Hypothalamus (tissue), 51 donors: Measurements from ENCODE around the gene CTAGE6.
"Not testable (repeated sequence)": the region's sequence is repeated elsewhere in the genome, so short reads cannot be mapped to it uniquely, and the experiment has no call there.

Source experiments
- DNase-seq, 51 donors: peaks; one replicate each; lab custom pipeline; 2025; lab: John Stamatoyannopoulos, UW

The CTAGE6 gene, protein sequence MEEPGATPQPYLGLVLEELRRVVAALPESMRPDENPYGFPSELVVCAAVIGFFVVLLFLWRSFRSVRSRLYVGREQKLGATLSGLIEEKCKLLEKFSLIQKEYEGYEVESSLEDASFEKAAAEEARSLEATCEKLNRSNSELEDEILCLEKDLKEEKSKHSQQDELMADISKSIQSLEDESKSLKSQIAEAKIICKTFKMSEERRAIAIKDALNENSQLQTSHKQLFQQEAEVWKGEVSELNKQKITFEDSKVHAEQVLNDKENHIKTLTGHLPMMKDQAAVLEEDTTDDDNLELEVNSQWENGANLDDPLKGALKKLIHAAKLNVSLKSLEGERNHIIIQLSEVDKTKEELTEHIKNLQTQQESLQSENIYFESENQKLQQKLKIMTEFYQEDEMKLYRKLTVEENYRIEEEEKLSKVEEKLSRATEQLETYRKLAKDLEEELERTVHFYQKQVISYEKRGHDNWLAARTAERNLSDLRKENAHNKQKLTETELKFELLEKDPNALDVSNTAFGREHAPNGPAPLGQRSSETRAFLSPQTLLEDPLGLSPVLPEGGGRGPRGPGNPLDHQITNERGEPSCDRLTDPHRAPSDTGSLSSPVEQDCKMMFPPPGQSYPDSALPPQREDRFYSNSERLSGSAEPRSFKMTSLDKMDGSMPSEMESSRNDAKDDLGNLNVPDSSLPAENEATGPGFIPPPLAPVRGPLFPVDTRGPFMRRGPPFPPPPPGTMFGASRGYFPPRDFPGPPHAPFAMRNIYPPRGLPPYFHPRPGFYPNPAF

DNA sequence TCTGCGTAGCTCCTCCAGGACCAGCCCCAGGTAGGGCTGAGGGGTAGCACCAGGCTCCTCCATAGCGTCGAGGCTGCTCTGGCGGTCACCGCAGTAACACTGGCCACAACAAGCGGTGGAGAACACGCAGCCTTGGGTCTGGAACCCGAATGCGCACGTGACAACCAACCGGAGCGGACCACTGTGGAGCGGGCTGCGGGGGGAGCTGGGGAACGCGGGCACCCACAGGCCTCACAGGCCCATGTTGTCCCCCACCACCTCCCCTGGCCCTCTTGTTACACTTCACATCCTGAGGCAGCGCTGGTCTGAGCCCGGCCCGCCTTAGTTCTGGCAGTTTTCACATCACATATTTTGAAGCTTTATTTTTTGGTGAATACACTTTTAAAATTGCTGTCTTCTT, at the start of gene CTAGE6:
TSS of gene CTAGE6 (minus strand) at position 101 of the 400 bp plus-strand sequence. CDS start at position 63, 38 bp downstream.
- not testable (repeated sequence) for DNase-seq

GRCh38 chr7:143806664-143807071, 49.2 kb upstream of the CTAGE6 start:
- not testable (repeated sequence) for DNase-seq

DNA sequence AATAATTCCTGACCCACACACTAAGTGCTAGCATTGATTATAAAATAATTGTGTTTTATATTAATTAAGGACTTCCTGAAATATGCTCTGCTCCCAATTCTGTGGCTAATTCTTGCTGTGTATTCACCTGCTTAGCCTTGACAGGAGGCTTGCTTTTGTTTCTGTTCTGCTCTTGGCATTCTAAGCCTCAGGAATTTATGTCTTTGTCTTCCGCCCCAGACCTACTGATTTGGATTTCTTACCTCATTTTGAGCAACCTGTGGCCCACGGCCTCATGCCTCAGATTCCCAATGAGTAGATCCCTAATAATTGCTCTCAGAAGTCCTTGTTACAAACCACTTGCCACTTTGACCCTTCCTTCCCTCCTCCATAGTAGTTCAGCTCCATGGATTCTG, 40.4 kb upstream of the CTAGE6 start:
- not testable (repeated sequence) for DNase-seq

GRCh38 chr7:143797119-143797895, 39.8 kb upstream of the CTAGE6 start:
- not testable (repeated sequence) for DNase-seq

DNA sequence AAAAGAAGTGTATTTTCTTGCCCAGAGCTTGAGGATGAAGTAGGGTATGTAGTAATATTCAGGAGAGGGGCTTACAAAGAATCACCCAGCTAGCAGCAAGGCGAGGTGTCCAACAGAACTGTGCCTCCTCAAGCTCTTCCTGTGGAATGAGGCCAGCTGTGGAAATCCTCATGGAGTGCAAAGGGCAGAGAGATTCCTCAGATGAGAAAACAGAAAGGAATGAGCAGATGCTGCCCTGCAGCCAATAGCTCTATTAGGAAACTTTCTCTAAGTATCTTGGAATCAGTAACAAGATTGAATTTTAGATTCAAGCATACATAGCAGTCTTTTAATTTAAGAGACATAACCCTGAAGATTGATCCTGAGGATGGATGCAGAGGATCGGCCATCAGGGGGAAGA, 38.2 kb upstream of the CTAGE6 start:
- not testable (repeated sequence) for DNase-seq

- DNase-seq, result not testable (repeated sequence)
These were observed 35.1 kb upstream of the CTAGE6 start for GRCh38 chr7:143792633-143793032.

DNA sequence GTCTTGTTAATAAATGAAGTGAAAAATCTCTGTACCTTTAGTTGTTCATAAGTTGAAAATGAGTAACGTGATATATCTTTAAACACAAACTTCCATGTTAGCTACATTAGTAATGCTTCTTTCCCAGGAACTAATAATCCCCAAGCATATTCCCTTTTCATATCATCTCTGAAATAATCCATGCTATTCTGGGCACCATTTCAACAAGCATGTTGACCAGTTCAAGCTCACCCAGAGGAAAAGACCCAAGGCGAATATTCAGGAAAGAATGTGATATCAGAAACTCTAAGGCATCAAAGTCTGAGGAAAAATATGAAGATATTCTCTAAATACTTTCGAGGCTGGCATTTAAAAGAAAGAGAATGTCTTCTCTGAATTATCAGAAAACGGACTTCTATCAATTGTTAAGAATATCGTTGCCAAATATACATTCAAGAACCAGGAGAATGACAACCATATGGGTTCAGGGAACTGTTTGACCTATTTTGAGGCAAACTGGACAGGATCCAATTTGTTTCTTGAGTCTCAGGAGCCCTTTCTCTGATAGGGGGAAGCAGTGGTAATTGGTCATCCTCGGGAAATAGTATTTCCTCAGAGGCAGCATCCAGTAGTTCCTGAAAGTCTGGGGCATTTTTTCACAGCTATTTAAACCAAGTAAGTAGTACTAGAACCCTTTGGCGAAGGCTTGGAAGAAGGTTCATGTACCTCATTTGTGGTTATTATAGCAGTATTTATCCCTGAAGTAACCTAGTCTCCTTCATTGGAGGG, 28.1 kb upstream of the CTAGE6 start:
- not testable (repeated sequence) for DNase-seq

DNA sequence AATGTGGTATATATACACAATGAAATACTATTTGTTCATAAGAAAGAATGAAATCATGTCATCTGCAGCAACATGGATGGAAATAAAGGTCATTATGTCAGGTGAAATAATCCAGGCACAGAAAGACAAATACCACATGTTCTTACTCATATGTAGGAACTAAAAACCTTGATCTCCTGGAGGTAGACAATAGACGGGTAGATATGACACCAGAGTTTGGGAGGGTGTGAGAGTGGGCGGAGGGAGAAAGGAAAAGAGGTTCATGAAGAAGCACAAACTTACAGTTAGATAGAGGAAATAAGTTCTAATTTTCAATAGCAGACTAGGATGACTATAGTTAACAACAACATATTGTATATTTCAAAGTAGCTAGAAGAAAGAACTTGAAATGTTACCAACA, 22.1 kb upstream of the CTAGE6 start:
- DNase-seq, result not testable (repeated sequence)

- DNase-seq, result not testable (repeated sequence)
These were observed 15.4 kb upstream of the CTAGE6 start for GRCh38 chr7:143772738-143773468.

- DNase-seq, result not testable (repeated sequence)
These were observed 10.0 kb upstream of the CTAGE6 start for GRCh38 chr7:143767531-143767930.

- DNase-seq, result not testable (repeated sequence)
These were observed 8.2 kb upstream of the CTAGE6 start for GRCh38 chr7:143765678-143766077.

GRCh38 chr7:143763065-143763464, 5.6 kb upstream of the CTAGE6 start:
- not testable (repeated sequence) for DNase-seq

- not testable (repeated sequence) for DNase-seq
These were observed 12.2 kb downstream of the CTAGE6 start for GRCh38 chr7:143745340-143745739.

DNA sequence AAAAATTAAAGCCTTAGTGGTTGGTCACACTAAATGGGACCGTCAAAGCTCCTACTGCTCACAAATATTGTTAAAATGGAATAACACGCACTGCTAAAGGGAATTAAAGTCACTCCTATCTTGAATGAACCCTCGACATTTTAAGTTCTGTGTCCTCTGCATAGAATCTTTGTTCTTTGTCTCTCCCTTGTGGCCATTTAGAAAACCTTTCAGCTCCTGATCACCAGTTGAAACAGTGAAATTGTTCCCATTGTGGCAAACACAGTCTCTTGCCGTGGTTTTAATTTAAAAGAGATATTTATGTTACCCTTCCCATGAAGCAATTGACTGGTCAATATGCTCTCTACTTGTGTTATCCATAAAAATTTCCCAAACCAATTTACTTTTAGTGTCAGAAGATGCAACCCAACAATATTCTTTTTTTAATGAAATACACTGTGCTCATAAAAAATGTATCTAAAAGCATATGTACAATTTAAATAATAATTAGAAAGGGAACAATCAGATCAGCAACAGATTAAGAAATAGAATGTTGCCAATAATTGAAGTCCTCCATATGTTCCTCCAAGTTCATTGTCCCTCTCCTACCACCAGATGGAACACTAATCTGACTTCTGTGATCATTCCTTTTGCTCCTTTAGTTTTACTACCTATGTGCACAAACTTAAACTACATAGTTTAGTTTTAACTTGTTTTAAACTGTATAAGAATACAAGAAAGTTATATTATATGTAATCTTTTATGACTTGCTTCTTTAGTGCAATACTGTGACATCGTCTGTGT, 20.3 kb downstream of the CTAGE6 start:
- DNase-seq, result not testable (repeated sequence)

DNA sequence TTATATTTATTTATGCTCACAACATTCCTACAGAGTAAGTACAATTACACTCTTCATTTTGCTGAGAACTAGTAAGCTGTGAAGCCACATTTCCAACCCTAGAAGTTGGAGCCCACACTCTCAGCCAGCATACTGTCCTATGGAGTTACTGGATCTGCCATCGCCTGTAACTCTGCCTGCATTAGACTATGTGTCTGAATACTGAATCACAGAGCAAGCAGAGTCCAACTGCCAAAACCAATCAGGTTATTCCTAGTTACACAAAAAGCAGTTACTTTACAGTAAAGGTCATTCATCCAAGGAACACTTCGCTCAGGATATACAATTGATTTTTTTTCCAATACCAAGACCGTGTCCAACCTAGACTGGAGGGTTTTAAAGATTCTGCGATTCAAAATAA, 21.5 kb downstream of the CTAGE6 start:
- DNase-seq, result no peak

DNA sequence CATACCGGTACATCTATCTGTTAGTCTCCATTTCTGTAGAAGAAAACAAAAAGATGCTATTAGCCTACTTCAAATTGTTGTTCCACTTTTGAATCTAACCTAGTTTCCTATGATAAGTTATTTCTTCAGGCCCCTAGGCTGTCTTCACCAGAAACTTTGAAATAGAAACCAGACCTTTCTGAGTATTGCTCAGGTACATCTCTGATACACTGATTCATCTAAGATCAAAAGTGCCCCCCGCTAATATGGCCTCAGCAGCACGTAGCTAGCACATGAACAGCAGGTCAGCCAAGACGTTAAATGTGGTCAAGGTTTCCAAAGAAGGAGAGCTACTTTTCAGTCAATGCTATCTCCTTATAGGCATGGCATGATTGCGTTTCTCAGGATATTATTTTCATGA, 23.6 kb downstream of the CTAGE6 start:
- no peak for DNase-seq

DNA sequence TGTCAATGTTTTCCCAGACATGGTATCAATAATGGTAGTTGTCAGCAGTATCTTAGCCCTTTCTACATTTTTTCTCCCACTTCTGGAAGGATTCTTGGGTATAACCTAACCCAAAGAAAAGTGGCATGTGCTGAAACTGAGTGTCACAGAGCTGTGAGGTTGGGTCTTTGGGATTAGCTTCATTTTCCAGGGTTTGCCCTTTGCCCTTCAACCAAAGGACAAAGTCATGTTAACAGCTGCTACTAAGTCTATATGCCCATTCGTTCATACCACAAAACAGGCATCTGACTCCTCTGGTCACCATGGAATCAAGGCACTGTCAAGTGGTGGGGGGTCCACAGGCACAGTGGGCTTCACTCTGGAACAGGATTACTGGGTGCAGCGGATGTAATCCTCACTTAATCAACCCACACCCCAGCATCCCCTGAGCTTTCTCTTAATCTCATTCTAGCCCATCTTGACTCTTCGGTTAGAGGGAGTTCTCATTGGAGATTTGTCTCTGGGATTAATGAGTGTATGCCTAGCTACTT, 29.1 kb downstream of the CTAGE6 start:
- DNase-seq, result no peak

DNA sequence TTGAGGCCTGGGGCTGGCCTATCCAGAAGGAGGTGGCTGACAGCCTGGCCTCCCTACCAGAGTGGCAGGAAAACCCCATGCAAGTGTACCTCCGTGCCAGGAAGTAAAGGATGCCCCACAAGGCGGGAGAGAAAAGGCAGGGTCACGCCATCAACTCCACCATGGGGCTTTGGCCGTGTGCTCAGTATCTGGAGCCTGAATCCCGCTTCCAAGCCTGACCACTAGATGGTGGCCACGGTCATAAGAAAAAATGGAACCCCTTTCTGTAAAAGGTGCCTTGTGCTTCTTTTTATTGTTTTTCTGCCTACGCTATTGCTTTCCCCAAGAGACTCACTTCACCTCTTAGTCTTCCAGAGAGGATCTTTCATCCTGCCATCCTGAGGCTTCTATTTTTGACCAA, 29.9 kb downstream of the CTAGE6 start:
- not testable (repeated sequence) for DNase-seq
